ENCODE results near the gene RASSF4.

The RASSF4 gene

DNA sequence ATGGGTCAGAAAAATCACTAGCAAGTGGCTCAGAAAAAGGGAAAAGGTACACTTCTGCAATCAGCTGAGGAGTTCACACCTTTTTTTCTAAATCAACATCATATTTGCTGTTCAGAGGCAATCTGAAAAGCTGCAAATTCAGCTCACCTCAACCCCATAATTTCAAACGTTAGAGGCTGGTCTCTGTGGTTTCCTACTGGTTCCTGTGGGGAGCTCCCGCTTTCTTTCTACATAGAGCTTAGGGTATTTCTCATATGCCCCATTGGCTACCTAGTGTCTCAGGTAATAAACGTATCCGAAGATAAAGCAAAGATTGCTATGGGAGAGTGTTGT is 35.9 kb downstream of the RASSF4 start:
- TF ChIP-seq, protein P1, sequence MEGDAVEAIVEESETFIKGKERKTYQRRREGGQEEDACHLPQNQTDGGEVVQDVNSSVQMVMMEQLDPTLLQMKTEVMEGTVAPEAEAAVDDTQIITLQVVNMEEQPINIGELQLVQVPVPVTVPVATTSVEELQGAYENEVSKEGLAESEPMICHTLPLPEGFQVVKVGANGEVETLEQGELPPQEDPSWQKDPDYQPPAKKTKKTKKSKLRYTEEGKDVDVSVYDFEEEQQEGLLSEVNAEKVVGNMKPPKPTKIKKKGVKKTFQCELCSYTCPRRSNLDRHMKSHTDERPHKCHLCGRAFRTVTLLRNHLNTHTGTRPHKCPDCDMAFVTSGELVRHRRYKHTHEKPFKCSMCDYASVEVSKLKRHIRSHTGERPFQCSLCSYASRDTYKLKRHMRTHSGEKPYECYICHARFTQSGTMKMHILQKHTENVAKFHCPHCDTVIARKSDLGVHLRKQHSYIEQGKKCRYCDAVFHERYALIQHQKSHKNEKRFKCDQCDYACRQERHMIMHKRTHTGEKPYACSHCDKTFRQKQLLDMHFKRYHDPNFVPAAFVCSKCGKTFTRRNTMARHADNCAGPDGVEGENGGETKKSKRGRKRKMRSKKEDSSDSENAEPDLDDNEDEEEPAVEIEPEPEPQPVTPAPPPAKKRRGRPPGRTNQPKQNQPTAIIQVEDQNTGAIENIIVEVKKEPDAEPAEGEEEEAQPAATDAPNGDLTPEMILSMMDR (IDR thresholded peaks at IDR 0.05; ENCODE audit: borderline replicate concordance, insufficient read depth, low read depth, low read length), result no peak
- H3K4me3 ChIP-seq (ENCODE audit: low read depth, low read length), result no peak overlapping the region

DNA sequence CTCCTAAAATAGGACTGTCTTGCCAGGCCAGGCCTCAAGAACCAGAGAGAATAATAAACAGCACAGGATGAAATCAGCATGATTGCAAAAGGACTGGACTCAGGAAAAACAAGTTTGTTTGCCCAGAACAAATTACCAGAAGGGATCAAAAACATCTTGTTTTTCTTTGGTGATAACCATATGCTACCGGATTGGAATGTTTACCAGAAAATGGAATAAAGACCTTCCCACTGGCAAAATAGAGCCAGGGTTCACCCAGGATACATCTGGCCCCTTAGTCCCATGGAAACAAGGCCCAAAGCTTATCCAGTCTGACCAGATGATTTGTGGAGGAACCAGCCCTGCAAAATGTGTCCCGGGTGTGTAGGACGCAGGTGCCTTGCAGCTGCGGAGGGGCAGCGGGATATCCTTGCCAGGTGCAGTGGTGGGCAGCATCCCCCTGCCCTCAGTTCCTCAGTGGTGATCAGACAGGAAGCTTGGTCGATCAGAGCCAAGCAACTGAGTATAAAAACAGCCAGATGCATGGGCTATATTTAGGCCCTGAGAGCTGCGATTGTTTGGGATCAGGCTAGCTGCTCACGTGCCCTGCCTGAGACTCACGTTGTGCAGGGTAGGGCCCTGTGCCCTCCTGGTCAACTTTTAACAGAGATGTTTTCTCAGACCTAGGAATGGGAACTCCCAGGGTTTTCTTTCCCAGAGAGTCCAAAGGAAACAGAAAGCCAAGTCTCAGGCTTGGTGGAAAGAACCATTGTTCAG is 36.5 kb downstream of the RASSF4 start:
- no peak overlapping the region for H3K4me3 ChIP-seq (ENCODE audit: low read depth, low read length)
- TF ChIP-seq, protein P1 (IDR thresholded peaks at IDR 0.05; ENCODE audit: borderline replicate concordance, insufficient read depth, low read depth, low read length), result no peak

DNA sequence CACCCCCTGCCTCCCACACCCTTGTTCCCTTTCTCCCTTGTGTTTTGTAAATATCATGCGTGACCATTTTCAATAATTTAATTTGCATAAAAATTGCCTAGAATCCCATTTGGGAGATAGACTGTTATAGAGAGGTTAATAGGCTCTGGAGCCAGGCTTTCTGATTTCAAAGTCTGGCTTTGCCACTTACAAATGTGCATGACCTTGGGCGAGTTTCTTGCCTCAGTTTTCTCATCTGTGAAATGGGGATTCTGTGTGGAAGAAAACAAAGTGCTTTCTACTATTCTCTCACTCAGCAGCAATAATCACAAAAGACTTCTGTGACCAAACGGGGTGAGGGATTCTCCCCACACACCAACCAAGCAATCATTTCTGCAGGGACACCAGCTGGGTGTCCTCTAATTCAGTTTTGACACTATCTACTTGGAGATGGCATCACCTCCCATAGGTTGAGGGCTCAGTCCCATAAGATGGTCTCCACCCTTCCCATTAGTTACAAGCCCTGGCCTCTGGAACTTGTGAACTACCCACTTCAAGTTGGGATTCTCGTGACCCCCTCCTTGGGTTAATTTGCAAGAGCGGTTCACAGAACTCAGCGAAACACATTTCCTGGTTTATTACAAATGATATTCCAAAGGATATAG is 37.6 kb downstream of the RASSF4 start:
- no peak overlapping the region for H3K4me3 ChIP-seq (ENCODE audit: low read depth, low read length)
- TF ChIP-seq, protein P1 (IDR thresholded peaks at IDR 0.05; ENCODE audit: borderline replicate concordance, insufficient read depth, low read depth, low read length), result no peak

DNA sequence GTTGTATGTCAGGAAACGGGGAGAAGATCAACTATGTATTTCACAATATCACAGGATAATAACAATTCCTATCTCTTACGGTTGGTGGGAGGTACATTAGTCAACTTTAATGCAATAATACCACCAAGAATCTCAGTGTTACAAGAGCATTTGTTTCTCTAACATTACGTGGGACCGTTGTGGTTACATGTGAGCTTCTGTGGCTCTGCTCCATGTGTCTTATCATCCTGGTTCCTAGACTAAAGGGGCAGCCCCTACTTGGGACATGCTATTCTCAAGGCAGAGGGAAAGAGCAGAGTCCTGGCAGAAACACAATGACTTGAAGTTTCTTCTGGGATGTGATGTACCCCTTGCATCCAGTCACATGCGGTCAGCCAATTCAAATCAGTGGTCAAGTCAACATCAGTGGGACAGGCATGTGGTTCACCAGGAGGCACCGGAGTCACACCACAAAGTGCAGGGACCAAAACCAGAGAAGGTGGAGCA is 38.6 kb downstream of the RASSF4 start:
- H3K4me3 ChIP-seq (ENCODE audit: low read depth, low read length), result no peak overlapping the region
- TF ChIP-seq, protein P1 (IDR thresholded peaks at IDR 0.05; ENCODE audit: borderline replicate concordance, insufficient read depth, low read depth, low read length), result no peak

DNA sequence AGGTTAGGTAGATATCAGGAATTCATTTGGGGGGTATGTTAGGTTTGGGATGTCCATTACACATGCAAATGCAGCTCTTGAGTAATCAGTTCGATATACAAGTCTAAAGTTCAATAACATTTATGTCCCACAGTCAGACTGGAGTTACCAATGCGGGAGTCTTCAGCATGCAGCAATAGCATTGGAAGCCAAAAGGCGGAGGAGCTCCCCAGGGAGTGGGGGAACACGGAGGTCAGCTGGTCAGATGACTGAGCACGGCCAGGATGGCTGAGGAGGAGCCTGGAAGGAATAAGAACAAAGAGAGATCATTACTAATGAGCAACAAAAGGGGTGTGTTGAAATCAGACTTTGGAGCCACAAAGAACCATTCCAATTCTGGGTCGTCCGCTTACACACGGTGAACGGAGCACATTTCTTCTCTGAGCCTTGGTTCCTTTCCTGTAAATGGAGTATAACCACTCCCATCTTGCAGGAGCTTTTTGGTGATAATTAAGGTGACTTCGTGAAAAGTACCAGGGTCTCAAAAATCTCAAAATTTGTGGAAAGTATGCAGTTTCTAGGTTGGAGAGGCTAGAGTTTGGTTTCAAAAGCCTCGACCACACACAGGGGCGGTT is 40.6 kb downstream of the RASSF4 start:
- peak overlapping the region; percentile 63 for H3K4me3 ChIP-seq (ENCODE audit: low read depth, low read length)
- TF ChIP-seq, protein P1 (IDR thresholded peaks at IDR 0.05; ENCODE audit: borderline replicate concordance, insufficient read depth, low read depth, low read length), result no peak

DNA sequence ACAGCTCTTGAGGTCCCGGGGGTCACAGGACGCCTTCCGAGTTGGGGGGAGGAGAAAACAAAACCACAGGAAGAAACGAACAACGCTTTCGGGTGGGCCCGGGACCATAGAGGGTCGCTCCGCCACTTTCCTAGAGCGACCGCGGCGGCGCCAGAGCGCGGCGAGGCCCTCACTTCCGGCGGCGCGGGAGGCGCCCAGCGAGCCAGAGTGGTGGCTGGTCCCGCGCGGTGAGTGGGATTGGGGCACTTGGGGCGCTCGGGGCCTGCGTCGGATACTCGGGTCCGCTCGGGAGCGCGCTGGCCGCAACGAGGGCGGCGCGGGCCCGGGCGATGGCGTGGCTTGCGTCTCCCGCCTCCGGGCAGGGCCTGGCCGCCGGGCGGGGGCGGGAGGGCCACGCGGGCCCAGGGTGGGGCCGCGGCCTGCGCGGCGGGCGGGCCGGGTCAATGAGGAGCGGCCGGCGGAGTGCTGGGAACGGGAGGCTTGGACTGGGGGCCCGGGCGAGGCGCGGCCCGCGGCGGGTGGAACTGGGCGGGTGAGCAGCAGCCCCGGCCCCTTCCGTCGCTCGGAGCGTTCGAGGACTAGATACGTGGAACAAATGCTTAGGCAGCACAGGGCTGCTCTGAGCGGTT is 41.3 kb downstream of the RASSF4 start, which contains the start of gene ZNF22:
Gene ZNF22 (plus strand): TSS at position 172 of the 629 bp plus-strand sequence. CDS start 2,446 bp downstream, outside the sequence.
- TF ChIP-seq, protein P1 (IDR thresholded peaks at IDR 0.05; ENCODE audit: borderline replicate concordance, insufficient read depth, low read depth, low read length), result peak; percentile 21; the same call in 1 of the 2 replicates
- peak within 1 kb of the TSS; percentile 63 for H3K4me3 ChIP-seq (ENCODE audit: low read depth, low read length)
